HL-60/S4 (cell line): ENCODE measurements around the gene MAPK8IP3.
"Not testable (repeated sequence)": the region's sequence is repeated elsewhere in the genome, so short reads cannot be mapped to it uniquely, and the experiment has no call there.

Experiments used
- in situ Hi-C: fragments of 300-500 bp; cut with MboI; formaldehyde crosslinking; loops from 2 replicates; pipeline ENCODE4 v1.14.3; 2022; ENCODE audit warnings: low sequenced_read_pairs

Gene MAPK8IP3

DNA sequence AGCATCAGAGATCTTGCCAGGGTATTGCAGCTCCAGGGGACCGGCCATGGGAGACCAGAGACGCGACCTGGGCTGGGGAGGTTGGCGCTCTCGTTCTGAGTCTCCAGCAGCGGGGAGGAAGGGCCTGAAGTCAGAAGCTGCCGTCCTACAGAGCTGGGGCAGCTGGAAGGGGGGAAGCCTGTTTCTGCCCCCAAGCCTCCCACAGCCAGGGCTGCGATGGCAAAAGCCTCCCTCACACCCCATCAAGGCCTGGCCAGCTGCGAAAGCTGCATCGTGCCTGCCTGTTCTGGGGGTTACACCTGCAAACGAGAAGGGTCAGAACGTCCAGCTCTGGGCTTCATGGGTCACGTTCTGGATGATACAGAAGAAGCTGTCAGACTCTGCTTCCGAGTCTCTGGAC is 26.1 kb downstream of the MAPK8IP3 start:
- in situ Hi-C loops: no loop called here

DNA sequence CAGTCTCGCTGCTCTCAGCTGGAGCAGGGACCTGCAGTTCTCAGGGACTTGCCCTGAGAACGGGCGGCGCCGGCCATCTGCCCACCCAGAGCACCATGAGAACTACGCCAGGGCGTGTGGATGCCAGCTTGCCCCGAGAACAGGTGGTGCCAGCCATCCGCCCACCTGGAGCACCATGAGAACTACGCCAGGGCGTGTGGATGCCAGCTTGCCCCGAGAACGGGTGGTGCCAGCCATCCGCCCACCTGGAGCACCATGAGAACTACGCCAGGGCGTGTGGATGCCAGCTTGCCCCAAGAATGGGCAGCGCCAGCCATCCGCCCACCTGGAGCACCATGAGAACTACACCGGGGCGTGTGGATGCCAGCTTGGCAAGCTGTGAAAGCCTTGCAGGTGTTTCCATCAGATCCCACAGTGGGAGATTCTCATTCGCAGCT is 26.6 kb downstream of the MAPK8IP3 start:
- in situ Hi-C loops: not testable (repeated sequence)

DNA sequence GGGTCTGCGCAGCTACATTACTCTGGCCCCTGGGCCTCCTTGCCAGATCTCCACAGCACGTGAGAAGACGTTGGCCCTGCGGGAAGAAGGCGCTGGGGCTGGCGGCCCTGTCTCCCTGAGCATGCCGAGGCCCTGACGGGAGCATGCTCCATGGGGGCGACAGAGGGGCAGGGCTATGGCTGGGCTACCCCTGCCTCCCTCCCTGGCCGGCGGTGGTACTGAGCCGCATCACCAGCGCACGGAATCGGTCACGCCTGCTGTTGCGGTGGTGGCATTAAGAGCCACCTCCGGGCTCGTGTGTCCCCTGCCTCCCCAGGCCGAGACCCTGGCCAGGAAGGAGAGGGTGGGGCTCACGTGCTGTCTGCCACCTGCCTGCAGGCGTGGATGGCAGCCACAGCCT is 28.1 kb downstream of the MAPK8IP3 start:
- in situ Hi-C loops: no loop called here

DNA sequence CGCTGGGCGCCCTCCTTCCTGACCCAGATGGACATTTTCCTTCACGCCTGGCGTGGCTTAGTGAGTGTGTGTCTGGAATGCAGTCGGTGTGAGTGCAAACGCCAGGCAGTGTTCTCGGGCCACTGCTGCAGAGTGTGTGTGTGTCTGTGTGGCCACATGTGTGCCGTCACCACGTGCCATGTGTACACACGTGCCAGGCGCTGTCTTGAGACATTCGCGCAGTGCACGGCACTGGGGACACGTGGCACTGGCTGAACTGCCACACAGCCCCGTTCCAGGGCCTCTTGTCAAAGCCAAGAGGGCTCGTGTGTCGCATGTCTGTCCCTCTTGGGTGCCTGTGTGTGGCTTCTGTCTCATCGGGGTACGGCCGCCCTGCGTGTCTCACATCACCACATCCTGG is 28.8 kb downstream of the MAPK8IP3 start:
- in situ Hi-C loops: no loop called here

DNA sequence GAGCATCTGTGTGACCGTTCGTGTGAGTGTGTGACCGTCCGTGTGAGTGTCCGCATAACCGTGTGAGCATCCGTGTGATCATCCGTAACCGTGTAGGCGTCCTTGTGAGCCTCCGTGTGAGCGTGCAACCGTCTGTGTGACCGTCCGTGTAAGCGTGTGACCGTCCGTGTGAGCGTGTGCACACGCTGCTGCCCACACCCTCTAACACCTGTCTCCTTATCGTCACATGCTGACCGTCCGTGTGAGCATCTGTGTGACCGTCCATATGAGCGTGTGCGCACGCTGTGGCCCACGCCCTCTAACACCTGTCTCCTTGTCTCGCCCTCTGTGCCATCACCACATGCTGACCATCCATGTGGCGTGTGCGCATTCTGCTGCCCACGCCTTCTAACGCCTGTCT is 34.2 kb downstream of the MAPK8IP3 start:
- in situ Hi-C loops: no loop called here

DNA sequence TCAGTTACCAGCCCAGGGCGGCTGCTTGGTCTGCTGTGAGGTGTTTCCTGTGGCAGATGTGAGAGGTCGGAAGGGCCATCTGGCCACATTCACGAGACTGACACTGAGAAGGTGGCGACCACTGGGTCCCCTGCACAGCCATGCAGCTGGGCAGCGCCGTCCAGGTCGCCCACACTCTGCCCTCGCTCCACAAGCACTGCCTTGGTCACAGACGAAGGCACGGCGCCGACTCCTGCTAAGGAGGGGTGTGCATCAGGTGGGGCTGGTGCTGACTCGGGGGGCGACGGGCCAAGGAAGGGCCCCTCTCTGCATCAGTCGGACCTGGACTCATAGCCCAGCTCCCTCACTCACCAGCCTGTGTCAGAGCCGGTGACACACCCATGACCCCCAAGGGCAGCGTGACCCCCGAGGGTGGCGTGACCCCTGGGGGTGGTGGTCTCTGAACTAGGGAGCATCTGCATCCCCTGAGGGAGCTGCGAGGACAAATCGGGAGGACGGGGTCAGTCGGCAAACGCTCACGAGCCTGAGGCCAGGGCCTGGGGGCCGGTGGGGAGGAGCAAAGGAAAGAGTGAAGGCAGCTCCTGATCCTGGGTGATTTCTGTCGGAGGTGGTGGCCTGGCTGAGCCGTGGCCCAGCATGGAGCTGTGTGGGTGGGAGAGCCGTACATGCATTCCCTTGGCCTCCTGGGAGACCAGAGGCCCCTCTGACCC is 34.9 kb downstream of the MAPK8IP3 start:
- in situ Hi-C loops: no loop called here

DNA sequence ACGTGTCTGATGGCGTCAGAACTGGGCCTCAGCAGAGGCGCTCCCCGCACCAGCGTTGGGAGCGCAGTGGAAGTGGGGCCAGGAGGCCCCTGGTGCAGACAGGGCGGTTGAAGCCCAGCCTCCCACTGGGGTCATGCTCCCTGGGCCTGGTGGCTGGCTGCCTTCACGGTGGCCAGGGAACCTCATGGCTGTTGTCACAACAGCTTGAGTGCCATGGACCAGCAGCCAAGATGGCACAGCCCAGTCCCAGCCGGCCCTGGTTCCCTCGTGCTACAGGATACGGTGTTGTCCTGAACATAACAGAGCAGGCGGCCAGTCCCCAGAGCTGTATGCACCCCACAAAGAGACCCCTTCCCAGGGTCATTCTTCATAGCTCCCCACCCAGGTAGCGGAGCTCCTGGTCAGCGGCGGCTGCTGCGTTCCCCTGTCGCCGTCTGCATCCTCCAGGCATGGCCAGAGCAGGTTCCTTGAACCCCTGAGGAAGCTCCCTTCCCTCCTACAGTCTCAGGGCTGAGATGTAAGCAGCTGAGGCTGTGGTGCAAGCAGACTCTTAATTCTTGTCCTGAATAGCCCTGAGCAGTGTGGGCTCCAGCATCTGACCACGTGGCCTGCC is 35.7 kb downstream of the MAPK8IP3 start:
- in situ Hi-C loops: no loop called here

DNA sequence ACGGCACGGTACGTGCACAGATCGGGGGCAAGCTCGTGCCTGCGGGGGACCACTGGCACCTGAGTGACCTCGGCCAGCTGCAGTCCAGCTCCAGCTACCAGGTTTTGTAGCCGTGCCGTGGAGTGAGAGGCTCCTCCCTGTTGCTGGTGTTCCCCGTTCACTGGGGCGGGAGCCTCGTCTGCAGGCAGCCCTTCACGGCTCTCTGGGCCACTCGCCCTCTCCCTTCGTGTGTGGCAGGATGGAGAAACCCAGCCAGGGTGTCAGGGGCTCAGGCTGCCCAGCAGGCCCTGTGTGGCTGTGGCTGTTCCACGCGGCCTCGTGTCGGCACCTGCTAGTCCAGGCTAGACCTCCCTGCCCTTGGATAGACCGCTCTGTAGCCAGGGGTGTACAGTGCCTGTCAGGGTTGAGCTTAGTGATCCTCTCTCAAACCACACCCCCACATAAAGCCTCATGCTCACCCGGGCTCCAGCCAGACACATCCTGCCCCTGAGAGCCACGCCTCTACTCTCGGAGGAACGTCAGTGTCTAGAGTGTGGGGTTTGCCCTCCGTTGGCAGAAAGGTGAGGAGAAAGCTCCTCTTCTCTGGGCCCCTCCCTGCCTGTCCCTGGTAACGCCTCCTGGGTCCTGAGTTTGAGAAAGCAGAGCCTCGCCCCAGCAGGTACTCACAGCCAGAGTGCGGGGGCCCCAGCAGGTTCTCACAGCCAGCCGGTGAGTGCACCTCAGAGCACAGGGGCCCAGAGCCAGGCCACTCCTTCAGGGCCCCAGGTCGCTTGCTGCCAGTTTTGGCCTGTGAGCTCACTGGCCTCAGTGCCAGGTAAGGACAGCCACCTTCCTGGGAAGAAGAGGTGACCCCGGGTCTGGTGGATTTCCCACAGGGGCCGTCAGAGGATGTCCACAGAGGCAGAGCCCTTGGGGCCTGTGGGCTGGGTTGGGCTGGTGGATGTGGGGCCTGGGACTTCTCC is 37.7 kb downstream of the MAPK8IP3 start:
- in situ Hi-C loops: no loop called here

DNA sequence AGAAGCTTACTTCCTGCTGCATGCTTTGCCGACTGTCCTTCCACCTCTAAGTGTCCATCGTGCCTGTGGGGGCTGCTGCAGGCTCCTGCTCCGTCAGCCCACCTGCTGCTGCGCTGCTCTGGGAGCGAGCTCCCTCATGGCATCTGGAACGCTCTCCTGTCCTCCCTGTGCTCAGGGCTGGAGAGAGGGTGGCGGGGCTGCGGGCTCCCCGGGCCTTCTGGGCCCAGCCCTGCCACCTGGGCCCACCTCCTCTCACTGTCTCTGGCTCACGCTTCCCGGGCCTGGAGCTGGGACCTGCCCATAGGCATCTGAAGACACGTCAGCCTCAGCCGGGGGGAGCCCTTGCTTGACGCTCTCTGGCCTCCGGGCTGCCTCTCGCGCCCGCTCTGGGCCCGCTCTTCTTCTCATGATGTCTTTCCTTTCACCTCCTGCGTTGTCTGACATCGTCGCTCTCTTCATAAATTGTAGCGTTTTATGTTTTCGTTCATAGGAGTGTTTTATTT is 38.4 kb downstream of the MAPK8IP3 start:
- in situ Hi-C loops: no loop called here

DNA sequence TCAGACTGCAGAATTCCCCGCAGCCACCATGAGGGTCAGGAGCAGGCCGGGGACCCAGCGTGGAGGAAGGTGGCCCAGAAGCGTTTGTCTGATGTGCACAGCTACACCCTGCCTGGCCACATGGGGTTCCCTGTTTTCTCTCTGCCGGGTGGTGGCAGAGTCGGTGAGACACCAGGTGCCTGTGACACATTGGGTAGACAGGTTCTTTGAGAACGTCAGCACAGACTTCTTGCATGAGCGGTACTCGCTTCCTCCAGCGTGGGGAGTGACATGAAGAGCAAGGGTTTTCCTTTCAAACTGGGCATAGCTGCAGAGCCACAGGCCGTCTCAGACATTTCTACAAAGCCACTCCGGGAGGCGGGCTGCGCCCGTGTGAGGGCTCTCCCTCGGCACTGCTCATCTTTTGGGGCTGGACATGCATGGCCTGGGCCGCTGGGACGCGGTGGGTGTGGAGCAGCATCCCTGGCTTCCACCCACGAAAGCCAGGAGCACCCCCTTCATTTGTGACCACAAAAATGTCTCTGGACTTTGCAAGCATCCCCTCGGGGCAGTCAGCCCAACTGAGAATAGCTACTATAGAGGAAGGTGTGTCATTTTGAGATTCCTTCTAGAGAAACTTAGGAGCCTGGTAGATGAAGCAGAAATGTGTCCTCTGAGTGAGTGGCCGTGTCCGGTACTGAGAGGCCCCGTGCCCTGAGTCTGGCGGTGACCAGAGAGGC is 39.3 kb downstream of the MAPK8IP3 start:
- in situ Hi-C loops: no loop called here

DNA sequence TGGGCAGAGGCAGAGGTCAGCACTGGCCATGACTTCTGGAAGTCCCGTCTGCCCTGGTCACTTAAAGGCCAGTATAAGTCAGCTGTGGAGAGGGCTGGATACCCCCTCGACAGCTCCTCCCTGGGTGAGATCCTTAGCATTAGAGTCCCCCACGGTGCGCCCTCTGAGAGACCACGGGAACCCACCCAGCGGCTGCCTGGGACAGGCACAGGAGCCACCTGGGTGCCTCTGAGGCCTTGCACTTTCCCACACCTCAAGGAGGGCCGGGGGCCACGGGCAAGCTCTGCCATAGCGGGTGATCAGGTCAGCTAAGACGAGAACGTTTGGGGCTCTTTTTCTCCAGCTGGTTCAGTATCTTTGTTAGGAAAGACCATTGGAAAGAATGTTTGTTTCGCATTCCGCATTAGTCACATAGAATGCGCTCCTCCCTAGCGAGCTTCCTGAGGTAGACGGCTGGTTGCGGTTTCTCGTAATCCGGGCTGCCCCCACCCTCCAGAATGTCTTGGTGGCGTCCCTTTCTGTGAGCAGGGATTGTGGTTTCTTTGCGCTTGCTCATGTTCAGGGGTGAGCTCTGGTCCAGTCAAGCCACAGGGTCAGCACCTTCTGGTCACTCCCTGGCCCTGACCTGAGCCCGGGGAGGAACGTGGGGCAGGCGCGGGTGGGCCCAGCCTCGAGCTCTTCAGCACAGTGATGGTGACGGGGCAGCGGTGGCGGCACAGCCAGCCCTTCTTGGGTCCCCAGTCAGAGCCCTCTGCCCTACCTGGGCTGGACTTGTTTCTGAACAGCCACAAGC is 40.1 kb downstream of the MAPK8IP3 start:
- in situ Hi-C loops: no loop called here

DNA sequence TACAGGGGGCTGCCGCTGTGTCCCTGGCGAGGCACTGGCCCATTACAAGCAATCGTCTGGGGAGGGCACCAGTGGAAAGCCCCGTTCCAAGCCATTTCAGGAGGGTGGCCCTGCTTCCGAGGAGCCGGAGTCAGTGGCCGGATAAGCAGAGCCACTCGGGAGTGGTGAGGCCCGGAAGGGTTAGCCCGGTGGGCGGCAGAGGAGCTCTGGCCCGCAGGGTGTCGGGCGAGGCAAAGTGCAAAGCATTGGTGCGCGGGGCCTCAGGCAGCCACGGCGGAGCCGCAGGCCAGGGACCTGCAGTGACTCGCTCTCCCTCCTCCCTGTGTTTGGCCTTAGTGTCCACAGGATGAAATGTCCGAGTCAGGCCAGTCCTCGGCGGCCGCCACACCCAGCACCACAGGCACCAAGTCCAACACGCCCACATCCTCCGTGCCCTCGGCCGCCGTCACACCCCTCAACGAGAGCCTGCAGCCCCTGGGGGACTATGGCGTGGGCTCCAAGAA is 40.7 kb downstream of the MAPK8IP3 start:
- in situ Hi-C loops: no loop called here

DNA sequence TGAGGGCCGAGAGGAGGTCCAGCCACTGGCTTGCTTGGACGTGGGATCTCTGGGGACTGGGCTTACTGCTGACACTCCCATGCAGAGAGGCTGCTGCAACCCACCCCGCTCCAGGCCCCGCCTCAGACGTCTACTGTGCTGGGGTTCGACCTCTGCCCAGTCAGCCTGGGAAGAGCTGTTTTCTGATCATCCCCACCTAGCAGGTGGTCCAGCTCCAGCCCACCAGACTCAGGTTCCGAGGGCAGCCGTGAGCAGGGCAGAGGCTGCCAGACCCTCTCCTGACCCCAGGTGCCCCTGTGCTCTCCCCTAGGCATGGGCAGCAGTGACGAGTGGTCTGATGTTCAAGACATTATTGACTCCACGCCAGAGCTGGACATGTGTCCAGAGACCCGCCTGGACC is 41.9 kb downstream of the MAPK8IP3 start:
- in situ Hi-C loops: no loop called here

DNA sequence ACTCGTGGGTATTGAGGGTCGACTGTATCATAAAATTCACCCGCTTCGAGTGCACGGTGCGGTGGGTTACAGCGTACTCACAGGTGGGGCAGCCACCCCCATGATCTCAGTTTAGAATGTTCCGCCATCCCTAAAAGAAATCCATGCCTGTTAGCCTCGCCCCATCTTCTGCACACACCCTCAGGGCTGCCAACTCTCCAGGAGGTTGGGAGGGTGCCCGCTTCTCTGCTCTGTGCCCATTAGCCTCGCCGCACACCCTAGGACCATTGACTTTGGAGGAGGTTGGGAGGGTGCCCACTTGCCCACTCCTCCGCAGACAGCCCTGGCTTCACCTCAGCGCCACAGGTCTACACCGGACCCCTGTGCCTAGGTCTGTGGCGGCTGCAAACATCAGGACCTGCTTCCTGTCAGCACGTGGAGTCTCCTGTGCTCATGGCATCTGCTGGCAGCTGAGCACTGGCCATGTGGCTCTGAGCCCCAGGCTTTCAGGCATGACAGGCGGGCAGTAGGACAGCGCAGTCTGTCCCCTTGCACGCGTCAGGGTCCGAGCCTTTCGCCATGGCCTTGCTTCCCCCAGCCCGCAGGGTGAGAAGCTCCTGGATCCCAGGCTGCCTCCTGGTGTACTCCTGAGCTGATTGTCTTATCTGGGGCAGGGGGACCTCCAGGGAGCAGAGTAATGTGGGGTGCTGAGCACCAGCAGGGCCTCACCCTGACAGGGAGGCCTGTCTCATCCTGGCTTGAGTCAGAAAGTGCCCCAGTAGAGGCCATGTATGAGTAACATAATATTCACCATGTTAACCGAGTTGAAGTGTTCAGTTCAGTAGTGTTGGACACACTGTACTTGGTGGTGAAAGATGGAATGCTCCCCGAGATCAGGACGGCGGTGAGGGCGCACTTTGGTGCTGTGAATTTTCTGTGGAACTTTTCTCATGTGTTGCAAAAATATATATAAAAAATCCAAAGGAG is 43.4 kb downstream of the MAPK8IP3 start:
- in situ Hi-C loops: no loop called here

DNA sequence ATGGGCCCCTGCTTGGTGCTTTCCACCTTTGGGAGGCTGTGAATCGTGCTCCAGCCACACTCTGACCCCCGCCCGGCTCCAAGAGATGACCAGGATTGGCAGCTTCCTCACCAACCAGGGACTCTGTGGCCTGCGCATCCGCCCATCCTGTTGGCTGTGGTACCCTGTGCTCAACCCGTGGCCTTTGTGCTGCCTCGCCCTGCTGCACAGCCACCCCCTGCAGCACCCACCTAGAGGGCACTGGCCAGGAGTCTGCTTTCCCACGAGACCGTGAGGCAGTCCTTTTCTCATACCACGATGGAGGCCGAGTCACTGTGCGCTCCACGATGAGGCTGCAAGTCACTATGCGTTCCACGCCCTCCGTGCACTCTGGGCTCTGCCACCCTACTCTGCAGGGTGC is 46.0 kb downstream of the MAPK8IP3 start:
- in situ Hi-C loops: no loop called here

DNA sequence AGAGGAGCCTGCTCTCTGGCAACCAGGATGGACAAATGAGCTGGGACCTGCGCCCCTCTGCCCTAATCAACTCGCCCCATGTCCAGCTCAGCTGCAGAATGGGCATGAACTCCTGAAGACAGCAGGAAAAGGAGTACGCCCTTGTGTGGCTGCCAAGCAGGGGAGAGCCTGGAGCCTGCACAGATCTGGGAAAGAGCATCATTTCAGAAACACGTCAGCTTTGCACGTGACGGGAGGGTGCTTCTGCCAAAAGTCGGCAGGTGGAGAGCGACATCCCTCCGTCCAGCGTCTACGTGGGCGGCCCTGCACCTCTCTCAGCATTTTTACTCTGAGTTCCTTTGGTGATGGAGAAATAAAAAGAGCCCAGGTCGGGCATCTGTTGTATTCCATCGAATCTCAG is 46.9 kb downstream of the MAPK8IP3 start:
- in situ Hi-C loops: no loop called here

DNA sequence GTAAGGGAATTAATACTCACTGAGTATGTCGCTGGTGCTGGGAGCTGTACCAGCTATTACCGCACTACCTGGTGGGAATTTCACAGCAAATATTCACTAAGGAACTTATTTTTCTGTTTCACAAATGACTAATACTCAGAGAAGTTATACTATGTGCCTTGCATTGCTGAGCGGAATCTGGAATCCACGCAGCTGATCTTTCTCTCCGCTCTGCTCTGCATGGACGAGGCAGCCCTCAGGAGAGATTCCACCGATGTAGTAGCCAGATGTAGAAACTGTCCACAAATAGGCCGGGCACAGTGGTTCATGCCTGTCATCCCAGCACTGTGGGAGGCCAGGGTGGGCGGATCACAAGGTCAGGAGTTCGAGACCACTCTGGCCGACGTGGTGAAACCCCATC is 48.2 kb downstream of the MAPK8IP3 start:
- in situ Hi-C loops: no loop called here

DNA sequence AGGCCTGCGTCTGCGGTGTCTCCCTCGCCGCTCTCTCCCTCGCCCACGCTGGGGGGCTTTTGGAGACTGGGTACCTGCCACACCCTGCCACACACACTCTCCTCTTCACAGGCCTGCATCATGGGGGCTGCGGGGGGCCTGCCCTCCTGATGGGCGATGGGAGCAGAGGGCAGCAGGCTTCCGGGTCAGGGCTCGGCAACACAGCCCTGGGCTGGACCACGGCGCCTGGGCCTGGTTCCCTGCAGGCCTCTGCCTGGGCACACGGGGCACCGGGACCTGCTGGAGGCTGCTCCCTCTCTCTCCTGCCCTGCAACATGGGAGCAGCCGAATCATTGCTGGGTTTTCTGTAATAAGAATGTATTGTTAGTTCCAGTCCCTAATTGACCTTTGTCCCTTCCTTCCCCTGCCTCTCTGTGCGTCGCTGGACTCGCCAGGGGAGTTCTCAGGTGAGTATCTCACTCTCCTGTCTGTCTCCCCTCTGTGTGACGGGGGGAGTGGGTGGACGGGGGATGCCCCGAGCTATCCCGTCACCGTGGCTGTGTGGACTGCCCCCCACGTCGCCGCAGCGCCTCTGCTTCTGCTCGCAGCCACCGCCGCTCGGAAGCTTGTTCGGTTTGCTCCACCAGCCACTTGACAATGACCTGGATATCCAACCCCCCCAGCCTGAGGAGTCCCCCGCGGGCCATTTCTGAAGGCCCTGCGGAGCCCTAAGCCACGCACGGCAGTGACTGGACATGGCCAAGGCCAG is 51.9 kb downstream of the MAPK8IP3 start:
- in situ Hi-C loops: no loop called here
